Measurements from ENCODE around the gene GABPB1.

- no peak for TF ChIP-seq CTCF (IDR thresholded peaks at IDR 0.05 in 4 of 5, conservative IDR thresholded peaks at IDR 0.05 in 1 of 5)
- no peak for TF ChIP-seq POLR2A (IDR thresholded peaks at IDR 0.05)
Observed at GRCh38 chr15:50381438-50381837, 26.4 kb upstream of the GABPB1 start.
